Testis (tissue), 3 donors: Measurements from ENCODE around the gene SAMD11. TPM values are rescaled to one million over a fixed set of nuclear protein-coding genes. Genes with fewer than 3 reads are reported as not detected.

ENCODE experiments used
- DNase-seq: peaks from one replicate; pipeline ENCODE4 v3.0.0-alpha.2; 2019
- H3K27ac ChIP-seq, 2 donors: fragments of 200-600 bp; sonication (generic); one replicate each; pipeline ENCODE4 v1.5.1; 2019
- H3K27me3 ChIP-seq: fragments of 200-600 bp; sonication (generic); one replicate; pipeline ENCODE4 v1.5.1; 2019
- H3K36me3 ChIP-seq: fragments of 200-600 bp; sonication (generic); one replicate; pipeline ENCODE4 v1.5.1; 2017; ENCODE audit warnings: low read depth; ENCODE audit errors: missing control alignments
- H3K4me1 ChIP-seq: fragments of 200-600 bp; sonication (generic); one replicate; pipeline ENCODE4 v1.5.1; 2019
- H3K4me3 ChIP-seq, 2 donors: fragments of 200-600 bp; sonication (generic); one replicate each; pipeline ENCODE4 v1.5.1; 2017 to 2019
- H3K9me3 ChIP-seq: fragments of 200-600 bp; sonication (generic); one replicate; pipeline ENCODE4 v1.5.1; 2017
- CTCF ChIP-seq, 3 experiments: fragments of 450-650 bp in 2 of 3; fragments of 200-600 bp in 1 of 3; sonication (generic) in 1 of 3; IDR thresholded peaks; one replicate each; pipeline ENCODE4 v1.5.1; 2016 to 2019; ENCODE audit warnings: antibody characterized with exemption in 3 of 3, mild to moderate bottlenecking in 2 of 3, moderate library complexity in 1 of 3
- POLR2A ChIP-seq: fragments of 450-650 bp; IDR thresholded peaks from one replicate; pipeline ENCODE4 v1.6.1; 2017; ENCODE audit warnings: antibody characterized with exemption, mild to moderate bottlenecking, moderate library complexity
- WGBS, 2 donors: methylation state at CpG; one replicate each; pipeline ENCODE4 v1.1.5; 2018; 5-methylcytosine and 5-hydroxymethylcytosine counted together
- intact Hi-C: fragments of 100-400 bp; cut with DNase I; formaldehyde crosslinking; loops from one replicate; pipeline ENCODE4 v1.15.1; 2023; ENCODE audit warnings: low total_unique reads
- polyA plus RNA-seq: library from polyadenylated mRNA; stranded (reverse); fragments of 350-450 nt; fragmentation: Illumina TruSeq; extraction: RNeasy Lipid Tissue Mini Kit (QIAGEN cat#74804); gene quantifications from one replicate; pipeline ENCODE4 v1.2.3, GENCODE V29; 2014; ENCODE audit warnings: low read depth, low replicate concordance; ENCODE audit not compliant: insufficient read depth
- total RNA-seq, 2 donors: library from RNA; depleted of rRNA; stranded (reverse); fragments of >200 nt; gene quantifications; one replicate each; pipeline ENCODE4 v1.2.3, GENCODE V29; 2016

SAMD11 gene
- total and polyA plus RNA-seq, 3 donors from 2014 or later: 7.9 to 47.2 (median 36.9) TPM

GRCh38 chr1:915295-916172 lies 8.2 kb upstream of the SAMD11 start:
- intact Hi-C loops: no loop called here
- Histone ChIP-seq H3K27me3 (no peaks in the 10 kb centered on the region), H3K4me1 (peaks cover 15% of the 10 kb centered on the region), H3K9me3 (no peaks in the 10 kb centered on the region), H3K27ac (no peak overlapping the region), H3K36me3 (no peaks in the 10 kb centered on the region), H3K4me3 (no peak overlapping the region)
- TF ChIP-seq POLR2A: no peak
- no peak for DNase-seq
- WGBS, 2 donors: 80 to 83% methylated on average over 21 to 28 of the region's 28 CpGs

DNA sequence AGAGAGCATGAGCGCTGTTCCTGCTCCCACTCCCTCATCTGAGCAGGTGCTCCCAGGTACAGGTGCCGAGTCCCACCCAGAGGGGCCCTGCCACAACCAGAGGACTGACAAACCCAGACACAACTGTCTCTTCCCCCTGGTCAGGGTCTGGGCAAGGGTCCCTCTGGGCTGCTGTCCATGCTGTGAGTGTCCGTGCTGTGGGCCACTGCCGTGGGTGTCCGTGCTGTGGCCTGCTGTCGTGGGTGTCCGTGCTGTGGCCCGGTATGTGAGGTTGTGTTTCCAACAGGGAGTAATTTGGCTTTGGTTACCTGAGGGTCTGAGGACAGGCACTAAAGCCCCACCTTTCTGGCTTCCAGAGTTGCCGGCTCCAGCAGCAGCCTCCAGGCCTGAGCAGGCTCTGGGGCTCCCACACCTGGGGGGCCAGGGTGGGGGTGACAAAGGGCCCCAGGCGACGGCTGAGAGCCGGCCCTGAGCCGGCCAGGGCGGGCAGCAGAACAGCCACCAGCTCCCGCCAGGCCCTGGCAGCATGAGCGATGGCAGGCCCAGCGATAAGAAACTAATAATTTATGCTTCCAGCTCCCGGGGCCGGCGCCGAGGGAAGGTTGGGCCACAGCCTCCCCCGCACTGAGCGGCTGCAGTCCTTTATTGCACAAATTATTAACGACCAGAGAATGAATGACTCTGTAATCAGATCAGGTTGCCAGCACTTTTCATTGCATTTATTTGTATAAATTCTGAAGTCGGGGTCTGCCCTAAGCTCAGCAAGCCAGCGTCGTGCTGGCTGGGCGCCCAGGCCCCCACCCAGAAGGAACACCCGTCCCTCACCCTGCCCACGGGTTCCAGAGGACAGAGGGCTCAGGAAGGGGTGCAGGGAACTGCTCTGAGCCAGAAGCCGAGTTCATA lies 7.3 kb upstream of the SAMD11 start:
- Histone ChIP-seq H3K27me3 (no peaks in the 10 kb centered on the region), H3K4me1 (peaks cover 23% of the 10 kb centered on the region), H3K9me3 (no peaks in the 10 kb centered on the region), H3K27ac (no peak overlapping the region), H3K36me3 (no peaks in the 10 kb centered on the region), H3K4me3 (no peak overlapping the region)
- peak; percentile 61 for DNase-seq
- intact Hi-C loops: no loop called here
- TF ChIP-seq CTCF (IDR thresholded peaks at IDR 0.05) (no peak), POLR2A (no peak)
- WGBS, 2 donors: 26 to 40% methylated on average over 25 to 30 of the region's 31 CpGs

GRCh38 chr1:917076-917459 lies 6.7 kb upstream of the SAMD11 start:
- Histone ChIP-seq H3K27me3 (no peaks in the 10 kb centered on the region), H3K27ac (no peak overlapping the region), H3K9me3 (no peaks in the 10 kb centered on the region), H3K4me3 (no peak overlapping the region), H3K4me1 (peaks cover 24% of the 10 kb centered on the region), H3K36me3 (no peaks in the 10 kb centered on the region)
- intact Hi-C loops: no loop called here
- no peak for DNase-seq
- WGBS, 2 donors: 35 to 52% methylated on average over 4 to 7 of the region's 7 CpGs
- no peak for TF ChIP-seq CTCF (IDR thresholded peaks at IDR 0.05)
- TF ChIP-seq POLR2A: no peak

GRCh38 chr1:917466-918091 lies 6.1 kb upstream of the SAMD11 start:
- 75 to 90% methylated on average over 8 to 22 of the region's 22 CpGs for WGBS, 2 donors
- no peaks in the 10 kb centered on the region for H3K27me3 ChIP-seq
- peaks cover 24% of the 10 kb centered on the region for H3K4me1 ChIP-seq
- H3K27ac ChIP-seq: no peak overlapping the region
- no peak for DNase-seq
- no peaks in the 10 kb centered on the region for H3K9me3 ChIP-seq
- TF ChIP-seq CTCF (IDR thresholded peaks at IDR 0.05) (no peak), POLR2A (no peak)
- no peak overlapping the region for H3K4me3 ChIP-seq
- intact Hi-C loops: no loop called here
- no peaks in the 10 kb centered on the region for H3K36me3 ChIP-seq

DNA sequence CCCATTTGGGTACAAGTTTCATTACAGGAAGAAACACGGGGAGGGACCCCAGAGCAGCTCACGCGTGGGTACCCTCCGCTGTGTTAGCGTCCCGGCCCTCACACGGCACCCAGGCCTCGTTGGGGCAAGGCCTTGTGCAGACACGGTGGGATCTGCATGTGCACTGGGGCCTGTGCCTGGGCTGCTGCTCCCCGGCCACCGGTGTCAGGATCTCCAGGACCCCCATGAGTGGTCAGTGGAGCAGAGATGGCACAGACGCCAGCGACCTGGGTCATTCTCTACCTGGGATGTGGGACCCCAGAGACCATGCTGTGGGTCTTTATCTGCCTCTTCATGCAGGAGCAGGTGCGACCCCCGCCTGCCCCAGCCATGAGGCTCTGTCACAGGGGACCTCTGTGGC lies 5.4 kb upstream of the SAMD11 start:
- H3K36me3 ChIP-seq: no peaks in the 10 kb centered on the region

More for the DNA sequence above, 5.4 kb upstream of the SAMD11 start:
- Histone ChIP-seq H3K4me1 (peaks cover 29% of the 10 kb centered on the region), H3K4me3 (no peak overlapping the region), H3K27me3 (no peaks in the 10 kb centered on the region), H3K27ac (no peak overlapping the region), H3K9me3 (no peaks in the 10 kb centered on the region)
- no peak for TF ChIP-seq CTCF (IDR thresholded peaks at IDR 0.05)
- intact Hi-C loops: no loop called here
- no peak for DNase-seq
- 87% methylated on average over 13 of the region's 15 CpGs; no CpG with 5 or more reads in 1 of the 2 donors for WGBS, 2 donors
